Osteocyte (in vitro differentiated cells): ENCODE measurements around the gene PTGR3. TPM values are rescaled to one million over a fixed set of nuclear protein-coding genes. Genes with fewer than 3 reads are reported as not detected.

ENCODE experiments used
- DNase-seq: peaks from one replicate; pipeline ENCODE4 v3.0.0; 2021; ENCODE audit warnings: mixed read lengths; ENCODE audit not compliant: unreplicated experiment; ENCODE audit errors: extremely low spot score
- H3K27ac Mint-ChIP-seq: one replicate; pipeline ENCODE4 v1.8.0; 2021; ENCODE audit warnings: mild to moderate bottlenecking, mixed read lengths; ENCODE audit not compliant: unreplicated experiment
- H3K27me3 Mint-ChIP-seq: one replicate; pipeline ENCODE4 v1.8.0; 2021; ENCODE audit warnings: mixed read lengths; ENCODE audit not compliant: unreplicated experiment
- H3K36me3 Mint-ChIP-seq: one replicate; pipeline ENCODE4 v1.8.0; 2021; ENCODE audit warnings: mixed read lengths; ENCODE audit not compliant: unreplicated experiment
- H3K4me1 Mint-ChIP-seq: one replicate; pipeline ENCODE4 v1.8.0; 2021; ENCODE audit warnings: mixed read lengths; ENCODE audit not compliant: unreplicated experiment
- H3K4me3 Mint-ChIP-seq: one replicate; pipeline ENCODE4 v1.8.0; 2021; ENCODE audit warnings: mild to moderate bottlenecking, moderate library complexity, mixed read lengths; ENCODE audit not compliant: unreplicated experiment
- H3K9me3 Mint-ChIP-seq: one replicate; pipeline ENCODE4 v1.8.0; 2021; ENCODE audit warnings: mixed read lengths; ENCODE audit not compliant: unreplicated experiment
- long read RNA-seq: library from polyadenylated mRNA; unstranded; transcript quantifications from one replicate; pipeline ENCODE4 v2.0.0, GENCODE V29; 2021
- total RNA-seq: library from RNA; stranded (reverse); gene quantifications from 2 replicates; pipeline ENCODE4 v1.2.1, GENCODE V29; 2021
- TF ChIP-seq, protein P1 (sequence below): fragments of 200-600 bp; sonication (generic); IDR thresholded peaks from 2 replicates; pipeline ENCODE4 v1.5.0; 2021; ENCODE audit warnings: antibody characterized with exemption, mild to moderate bottlenecking, moderate library complexity

PTGR3 gene, protein sequence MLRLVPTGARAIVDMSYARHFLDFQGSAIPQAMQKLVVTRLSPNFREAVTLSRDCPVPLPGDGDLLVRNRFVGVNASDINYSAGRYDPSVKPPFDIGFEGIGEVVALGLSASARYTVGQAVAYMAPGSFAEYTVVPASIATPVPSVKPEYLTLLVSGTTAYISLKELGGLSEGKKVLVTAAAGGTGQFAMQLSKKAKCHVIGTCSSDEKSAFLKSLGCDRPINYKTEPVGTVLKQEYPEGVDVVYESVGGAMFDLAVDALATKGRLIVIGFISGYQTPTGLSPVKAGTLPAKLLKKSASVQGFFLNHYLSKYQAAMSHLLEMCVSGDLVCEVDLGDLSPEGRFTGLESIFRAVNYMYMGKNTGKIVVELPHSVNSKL
- 17.7 and 19.7 TPM in 2 replicates for total RNA-seq
- long read RNA-seq, full-length matches to known transcripts: 6 of 14 reads
- long read RNA-seq, partial matches to known transcripts: 0 of 14 reads
- long read RNA-seq, other reads (novel, unspliced or antisense): 8 of 14 reads

DNA sequence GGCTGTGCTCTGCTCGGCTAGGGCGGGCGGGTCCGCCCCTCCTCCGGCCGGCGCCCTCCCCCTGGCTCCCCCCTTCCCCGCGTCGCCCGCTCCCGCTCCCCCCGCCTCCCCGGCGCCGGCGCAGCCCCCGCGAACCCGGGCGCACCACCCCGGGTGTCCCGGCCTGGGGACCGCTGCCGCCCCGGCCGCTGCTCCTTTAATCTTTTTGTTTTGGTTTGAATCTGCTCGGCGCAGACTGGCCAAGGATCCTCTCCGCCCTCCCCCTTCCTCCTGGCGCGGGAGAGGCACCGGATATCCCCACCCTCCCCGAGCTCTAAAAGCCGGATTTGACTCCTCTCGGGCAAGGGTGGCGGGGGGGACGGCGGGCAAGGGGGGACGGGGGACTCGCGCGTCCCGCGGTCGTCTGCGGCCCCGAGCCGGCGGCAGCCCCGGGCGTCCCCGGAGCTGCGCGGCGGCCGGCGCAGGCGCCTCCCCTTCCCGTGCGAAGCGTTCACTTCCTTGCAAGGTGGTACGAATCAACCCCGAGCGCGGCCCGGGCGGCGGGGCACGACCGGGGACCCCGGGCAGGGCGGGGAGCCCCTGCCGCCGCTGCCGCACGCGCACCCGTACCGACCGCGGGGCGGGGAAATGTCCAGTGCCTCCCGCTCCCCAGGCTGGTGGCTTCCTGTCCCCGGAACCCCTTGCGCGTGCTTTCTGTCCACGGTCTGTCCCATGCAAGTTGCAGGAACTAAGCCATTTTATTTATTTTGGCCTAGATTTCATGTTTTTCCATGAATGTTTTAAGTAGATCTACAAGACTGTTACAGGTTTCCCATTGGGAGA lies at the start of gene PTGR3:
TSS of gene PTGR3 (minus strand) at position 11 of the 822 bp plus-strand sequence. CDS start 81 bp downstream, outside the sequence.
- DNase-seq: peak; percentile 90
- Mint-ChIP-seq H3K4me3 (peak within 1 kb of the TSS; percentile 95), H3K4me1 (peaks cover 65% of the 10 kb centered on the region), H3K27me3 (peaks cover 14% of the 10 kb centered on the region), H3K9me3 (no peaks in the 10 kb centered on the region), H3K27ac (peak within 1 kb of the TSS; percentile 91), H3K36me3 (no peaks in the 10 kb centered on the region)
- TF ChIP-seq, protein P1, sequence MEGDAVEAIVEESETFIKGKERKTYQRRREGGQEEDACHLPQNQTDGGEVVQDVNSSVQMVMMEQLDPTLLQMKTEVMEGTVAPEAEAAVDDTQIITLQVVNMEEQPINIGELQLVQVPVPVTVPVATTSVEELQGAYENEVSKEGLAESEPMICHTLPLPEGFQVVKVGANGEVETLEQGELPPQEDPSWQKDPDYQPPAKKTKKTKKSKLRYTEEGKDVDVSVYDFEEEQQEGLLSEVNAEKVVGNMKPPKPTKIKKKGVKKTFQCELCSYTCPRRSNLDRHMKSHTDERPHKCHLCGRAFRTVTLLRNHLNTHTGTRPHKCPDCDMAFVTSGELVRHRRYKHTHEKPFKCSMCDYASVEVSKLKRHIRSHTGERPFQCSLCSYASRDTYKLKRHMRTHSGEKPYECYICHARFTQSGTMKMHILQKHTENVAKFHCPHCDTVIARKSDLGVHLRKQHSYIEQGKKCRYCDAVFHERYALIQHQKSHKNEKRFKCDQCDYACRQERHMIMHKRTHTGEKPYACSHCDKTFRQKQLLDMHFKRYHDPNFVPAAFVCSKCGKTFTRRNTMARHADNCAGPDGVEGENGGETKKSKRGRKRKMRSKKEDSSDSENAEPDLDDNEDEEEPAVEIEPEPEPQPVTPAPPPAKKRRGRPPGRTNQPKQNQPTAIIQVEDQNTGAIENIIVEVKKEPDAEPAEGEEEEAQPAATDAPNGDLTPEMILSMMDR: no peak

DNA sequence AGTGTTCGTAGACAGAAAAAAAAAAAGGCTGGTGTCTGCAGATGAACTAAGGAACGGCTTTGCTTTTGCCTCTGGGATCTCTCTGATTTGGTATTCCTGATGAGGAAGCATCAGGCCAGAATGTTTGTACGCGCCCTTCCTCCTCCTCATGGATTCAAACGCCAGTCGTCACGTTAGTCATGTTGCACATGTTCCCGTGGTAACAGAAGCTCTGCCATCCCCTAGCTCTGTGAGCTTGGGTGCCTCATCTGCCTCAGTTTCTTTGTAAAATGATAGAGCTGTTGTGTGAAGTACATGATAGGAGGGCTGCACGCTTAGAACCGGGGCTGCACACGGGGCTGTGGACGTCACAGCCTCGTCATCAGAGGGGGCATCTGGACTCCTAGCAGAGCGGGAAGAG lies 48.7 kb upstream of the PTGR3 start:
- Mint-ChIP-seq H3K36me3 (no peaks in the 10 kb centered on the region), H3K9me3 (no peaks in the 10 kb centered on the region), H3K4me3 (no peak overlapping the region), H3K27me3 (no peaks in the 10 kb centered on the region), H3K4me1 (peaks cover 11% of the 10 kb centered on the region), H3K27ac (no peak overlapping the region)
- TF ChIP-seq, protein P1: no peak
- no peak for DNase-seq

DNA sequence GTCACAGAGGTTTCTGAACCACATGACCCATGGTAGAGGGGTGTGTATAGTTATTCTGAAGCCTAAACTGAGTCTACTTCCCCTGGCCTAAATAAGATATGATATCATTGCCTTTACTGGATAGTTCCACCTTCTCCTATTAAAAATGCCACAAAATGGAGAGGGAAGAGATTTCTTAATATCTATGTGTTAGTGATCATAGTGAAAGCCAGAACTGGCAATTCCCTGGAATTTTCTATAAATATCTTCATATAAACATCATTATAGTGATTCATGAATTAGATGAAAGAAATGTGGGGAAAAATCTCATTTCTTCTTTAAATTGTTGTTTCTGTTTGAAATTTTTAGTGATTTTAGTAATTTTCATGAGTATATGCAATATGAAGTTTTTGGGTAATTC lies 47.4 kb upstream of the PTGR3 start:
- Mint-ChIP-seq H3K4me3 (no peak overlapping the region), H3K27me3 (no peaks in the 10 kb centered on the region), H3K36me3 (no peaks in the 10 kb centered on the region), H3K27ac (no peak overlapping the region), H3K9me3 (no peaks in the 10 kb centered on the region), H3K4me1 (peaks cover 22% of the 10 kb centered on the region)
- TF ChIP-seq, protein P1: no peak
- DNase-seq: no peak

DNA sequence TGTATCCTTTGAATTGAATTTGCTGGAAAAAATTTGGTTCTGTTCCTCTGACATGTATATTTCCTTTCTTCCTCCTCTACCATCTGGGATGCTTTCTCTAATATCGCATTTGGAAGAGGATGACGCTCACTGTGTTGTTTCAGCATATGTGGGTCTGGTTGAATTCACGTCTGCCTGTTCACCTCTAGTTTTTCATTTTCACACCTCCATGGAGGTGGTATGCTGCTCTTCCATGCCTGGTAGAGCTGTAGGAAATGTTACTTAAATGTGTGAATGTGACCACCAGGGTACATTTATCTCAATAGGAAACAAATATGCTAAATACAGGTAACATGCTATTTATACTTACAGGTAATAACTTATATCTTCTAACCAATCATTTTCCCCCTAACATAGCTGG lies 46.2 kb upstream of the PTGR3 start:
- DNase-seq: no peak
- no peaks in the 10 kb centered on the region for H3K9me3 Mint-ChIP-seq
- TF ChIP-seq, protein P1: no peak
- H3K4me1 Mint-ChIP-seq: peaks cover 25% of the 10 kb centered on the region
- H3K27ac Mint-ChIP-seq: no peak overlapping the region
- H3K36me3 Mint-ChIP-seq: no peaks in the 10 kb centered on the region
- no peaks in the 10 kb centered on the region for H3K27me3 Mint-ChIP-seq
- H3K4me3 Mint-ChIP-seq: no peak overlapping the region

DNA sequence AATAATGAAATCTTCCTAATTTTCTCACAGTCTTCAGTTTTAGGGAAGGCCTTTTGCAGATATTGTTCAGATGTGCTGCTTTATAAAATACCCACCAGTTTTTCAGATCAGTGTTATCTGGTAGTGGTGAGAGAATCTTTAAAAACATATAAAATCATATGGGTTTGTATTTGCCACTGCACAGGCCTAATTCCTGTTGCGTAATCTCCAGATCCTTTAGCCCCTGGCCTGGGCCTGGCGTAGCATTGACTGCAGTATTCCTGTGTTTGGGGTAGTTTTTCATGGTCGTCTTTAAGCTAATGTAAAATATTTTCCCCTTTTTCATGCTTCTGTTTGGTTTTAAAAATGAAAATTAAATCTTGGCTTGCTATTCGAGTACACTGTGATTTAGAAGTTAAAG lies 44.8 kb upstream of the PTGR3 start:
- DNase-seq: no peak
- TF ChIP-seq, protein P1: no peak
- Mint-ChIP-seq H3K27ac (no peak overlapping the region), H3K9me3 (no peaks in the 10 kb centered on the region), H3K4me1 (peaks cover 25% of the 10 kb centered on the region), H3K36me3 (no peaks in the 10 kb centered on the region), H3K4me3 (no peak overlapping the region), H3K27me3 (no peaks in the 10 kb centered on the region)
